GM18520 (cell line): Measurements from ENCODE around the gene MOV10.
"Not testable (repeated sequence)": the region's sequence is repeated elsewhere in the genome, so short reads cannot be mapped to it uniquely, and the experiment has no call there.

Experiments
- ATAC-seq: cut with Tn5 transposase; IDR thresholded peaks from one replicate; pipeline ENCODE4 v1.9.1; 2021; ENCODE audit not compliant: unreplicated experiment

MOV10 gene, protein sequence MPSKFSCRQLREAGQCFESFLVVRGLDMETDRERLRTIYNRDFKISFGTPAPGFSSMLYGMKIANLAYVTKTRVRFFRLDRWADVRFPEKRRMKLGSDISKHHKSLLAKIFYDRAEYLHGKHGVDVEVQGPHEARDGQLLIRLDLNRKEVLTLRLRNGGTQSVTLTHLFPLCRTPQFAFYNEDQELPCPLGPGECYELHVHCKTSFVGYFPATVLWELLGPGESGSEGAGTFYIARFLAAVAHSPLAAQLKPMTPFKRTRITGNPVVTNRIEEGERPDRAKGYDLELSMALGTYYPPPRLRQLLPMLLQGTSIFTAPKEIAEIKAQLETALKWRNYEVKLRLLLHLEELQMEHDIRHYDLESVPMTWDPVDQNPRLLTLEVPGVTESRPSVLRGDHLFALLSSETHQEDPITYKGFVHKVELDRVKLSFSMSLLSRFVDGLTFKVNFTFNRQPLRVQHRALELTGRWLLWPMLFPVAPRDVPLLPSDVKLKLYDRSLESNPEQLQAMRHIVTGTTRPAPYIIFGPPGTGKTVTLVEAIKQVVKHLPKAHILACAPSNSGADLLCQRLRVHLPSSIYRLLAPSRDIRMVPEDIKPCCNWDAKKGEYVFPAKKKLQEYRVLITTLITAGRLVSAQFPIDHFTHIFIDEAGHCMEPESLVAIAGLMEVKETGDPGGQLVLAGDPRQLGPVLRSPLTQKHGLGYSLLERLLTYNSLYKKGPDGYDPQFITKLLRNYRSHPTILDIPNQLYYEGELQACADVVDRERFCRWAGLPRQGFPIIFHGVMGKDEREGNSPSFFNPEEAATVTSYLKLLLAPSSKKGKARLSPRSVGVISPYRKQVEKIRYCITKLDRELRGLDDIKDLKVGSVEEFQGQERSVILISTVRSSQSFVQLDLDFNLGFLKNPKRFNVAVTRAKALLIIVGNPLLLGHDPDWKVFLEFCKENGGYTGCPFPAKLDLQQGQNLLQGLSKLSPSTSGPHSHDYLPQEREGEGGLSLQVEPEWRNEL

GRCh38 chr1:112674440-112674985, at the start of gene MOV10:
Gene MOV10, plus strand, starts transcription at chr1:112674659. Its CDS starts 254 bp downstream, at chr1:112674913.
- ATAC-seq = no peak

DNA sequence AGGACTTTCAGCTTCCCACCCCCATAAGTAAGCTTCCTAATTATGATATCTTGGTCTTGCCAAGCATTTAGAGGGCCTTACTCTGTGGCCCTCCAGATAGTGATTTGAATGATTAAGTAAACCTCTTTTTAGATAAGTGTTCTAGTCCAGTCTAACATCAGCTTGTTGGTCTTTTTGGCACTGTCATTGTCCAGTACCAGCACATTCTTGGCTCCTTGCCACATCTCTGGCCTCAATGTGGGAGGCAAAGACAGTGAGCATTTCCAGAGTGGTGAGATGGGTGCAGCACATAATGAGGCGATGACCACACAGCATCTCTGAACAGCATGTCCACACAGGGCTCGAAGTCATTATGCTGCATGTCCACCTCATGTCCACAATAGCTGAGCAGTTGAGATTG, 48.8 kb upstream of the MOV10 start:
- no peak for ATAC-seq

DNA sequence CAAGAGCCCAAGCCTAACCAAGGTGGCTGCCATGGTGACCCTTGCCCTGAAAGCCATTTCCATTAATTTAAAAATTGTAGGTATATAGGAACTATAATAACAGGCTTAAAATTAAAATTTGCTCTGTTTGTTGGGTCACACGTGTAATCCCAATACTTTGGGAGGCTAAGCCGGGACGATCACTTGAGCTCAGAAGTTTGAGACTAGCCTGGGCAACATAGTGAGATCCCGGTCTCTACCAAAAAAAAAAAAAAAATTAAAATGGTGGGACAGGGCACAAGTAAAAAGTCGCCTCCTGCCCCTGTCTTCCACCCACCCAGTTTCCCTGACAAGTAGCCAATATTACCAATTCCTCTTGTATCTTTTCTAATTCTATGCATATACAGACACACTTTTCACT, 48.3 kb upstream of the MOV10 start:
- no peak for ATAC-seq

GRCh38 chr1:112626887-112627286, 47.6 kb upstream of the MOV10 start:
- no peak for ATAC-seq

- ATAC-seq = no peak
Measured at GRCh38 chr1:112628516-112628915, 45.9 kb upstream of the MOV10 start.

GRCh38 chr1:112629256-112629655, 45.2 kb upstream of the MOV10 start:
- no peak for ATAC-seq

- no peak for ATAC-seq
Measured at GRCh38 chr1:112633628-112634027, 40.8 kb upstream of the MOV10 start.

DNA sequence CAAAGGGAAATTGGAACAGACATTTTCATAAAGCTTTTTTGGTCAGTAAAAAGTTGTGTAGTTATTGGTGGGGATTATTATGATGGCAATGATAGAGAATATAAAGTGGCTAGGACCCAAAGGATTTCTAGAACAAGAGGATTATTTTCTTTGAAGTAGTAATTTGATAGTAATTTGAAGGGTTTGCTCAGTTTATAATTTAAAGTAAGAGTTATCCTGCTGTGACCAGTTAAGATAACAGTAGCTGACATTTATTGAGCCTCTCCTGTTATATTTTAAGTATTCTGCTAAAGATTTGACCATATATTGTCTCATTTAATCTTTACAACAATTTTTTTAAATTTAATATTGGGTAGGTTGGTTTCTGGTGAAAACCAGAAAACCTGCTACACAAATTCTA, 40.1 kb upstream of the MOV10 start:
- ATAC-seq = no peak

DNA sequence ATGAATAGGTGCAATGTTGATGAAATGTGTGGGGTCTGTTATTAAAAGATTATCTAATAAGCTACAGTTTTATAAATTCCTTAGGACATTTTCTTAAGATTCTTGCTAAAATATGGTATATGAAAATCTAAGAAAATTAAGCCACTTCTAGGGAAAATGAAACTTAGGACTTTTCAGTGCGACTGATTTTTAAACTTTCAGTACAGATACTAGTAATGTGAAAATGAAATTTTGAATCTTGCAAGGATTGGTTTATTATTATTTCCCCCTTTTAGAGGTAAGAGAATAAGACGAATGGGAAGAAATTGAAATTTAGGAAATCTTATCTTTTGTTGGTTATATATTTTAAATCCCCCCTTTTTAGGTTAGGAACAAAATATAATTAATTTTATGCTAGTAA, 38.4 kb upstream of the MOV10 start:
- ATAC-seq = no peak

- no peak for ATAC-seq
Measured at GRCh38 chr1:112636597-112637253, 37.7 kb upstream of the MOV10 start.

- no peak for ATAC-seq
Measured at GRCh38 chr1:112637254-112638109, 37.0 kb upstream of the MOV10 start.

DNA sequence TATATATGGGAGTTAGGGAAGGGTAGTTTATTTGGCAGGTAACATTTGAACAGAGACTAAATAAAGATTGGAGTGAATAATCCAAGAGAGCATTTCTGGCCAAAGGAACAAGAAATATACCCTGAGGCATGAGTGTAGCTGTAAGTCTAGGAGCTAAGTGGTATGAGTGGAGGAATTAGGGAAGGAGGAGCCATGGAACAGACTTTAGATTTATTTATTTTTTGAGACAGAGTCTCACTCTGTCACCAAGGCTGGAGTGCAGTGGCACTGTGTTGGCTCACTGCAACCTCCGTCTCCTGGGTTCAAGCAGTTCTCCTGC, 36.4 kb upstream of the MOV10 start:
- no peak for ATAC-seq

DNA sequence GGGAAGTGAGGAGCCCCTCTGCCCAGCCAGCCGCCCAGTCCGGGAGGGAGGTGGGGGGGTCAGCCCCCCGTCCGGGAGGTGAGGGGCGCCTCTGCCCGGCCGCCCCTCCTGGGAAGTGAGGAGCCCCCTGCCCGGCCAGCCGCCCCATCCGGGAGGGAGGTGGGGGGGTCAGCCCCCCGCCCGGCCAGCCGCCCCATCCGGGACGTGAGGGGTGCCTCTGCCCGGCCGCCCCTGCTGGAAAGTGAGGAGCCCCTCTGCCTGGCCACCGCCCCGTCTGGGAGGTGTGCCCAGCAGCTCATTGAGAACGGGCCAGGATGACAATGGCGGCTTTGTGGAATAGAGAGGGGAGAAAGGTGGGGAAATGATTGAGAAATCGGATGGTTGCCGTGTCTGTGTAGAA, 34.0 kb upstream of the MOV10 start:
- ATAC-seq = not testable (repeated sequence)

DNA sequence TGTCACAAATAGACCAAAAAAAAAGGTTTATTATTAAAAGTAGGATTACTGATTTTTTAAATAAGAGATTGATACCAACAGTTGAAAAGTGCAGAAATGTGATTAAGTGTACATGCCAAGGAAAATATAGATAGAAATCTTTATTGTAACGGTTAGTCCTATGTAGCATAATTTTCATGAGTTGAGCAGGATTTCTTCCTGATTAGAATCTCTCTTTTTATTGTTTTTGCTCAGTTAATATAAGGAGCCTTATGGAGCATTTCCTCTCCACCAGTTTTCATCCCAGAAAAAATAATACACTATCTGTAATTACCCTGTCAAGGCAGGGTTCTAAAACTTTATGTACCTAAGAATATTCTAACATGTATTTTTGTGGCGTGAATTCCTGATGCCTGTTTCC, 31.4 kb upstream of the MOV10 start:
- ATAC-seq = no peak

DNA sequence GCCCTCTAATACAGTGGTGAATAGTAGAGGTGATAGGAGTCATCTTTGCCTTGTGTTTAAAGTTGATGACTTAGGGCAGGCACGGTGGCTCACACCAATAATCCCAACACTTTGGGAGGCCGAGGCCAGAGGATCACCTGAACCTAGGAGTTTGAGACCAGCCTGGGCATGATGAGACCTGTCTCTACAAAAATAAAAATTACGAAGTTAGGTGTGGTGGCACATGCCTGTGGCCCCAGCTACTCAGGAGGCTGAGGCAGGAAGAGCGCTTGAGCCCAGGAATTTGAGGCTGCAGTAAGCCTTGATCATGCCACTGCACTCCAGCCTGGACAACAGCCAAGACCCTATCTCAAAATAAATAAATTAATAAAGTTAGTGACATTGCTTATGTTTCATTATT, 28.2 kb upstream of the MOV10 start:
- no peak for ATAC-seq

DNA sequence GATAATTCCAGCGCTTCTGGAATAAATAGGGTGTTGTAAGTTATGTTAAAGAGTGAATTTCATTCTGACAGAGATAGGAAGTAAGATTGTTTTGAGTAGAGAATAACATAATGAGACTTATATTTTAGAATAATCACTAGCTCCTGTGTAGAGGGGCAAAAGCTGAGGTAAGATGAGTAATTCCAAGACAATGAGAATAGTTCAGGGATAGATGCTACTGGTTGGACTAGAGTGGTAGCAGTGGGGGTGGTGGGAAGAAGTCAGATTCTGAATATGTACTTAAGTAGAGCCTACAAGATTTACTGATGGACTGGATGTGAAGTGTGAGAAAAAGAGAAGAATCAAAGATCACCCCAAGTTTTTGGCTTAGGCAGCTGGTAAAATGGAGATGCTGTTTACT, 23.3 kb upstream of the MOV10 start:
- ATAC-seq = no peak

DNA sequence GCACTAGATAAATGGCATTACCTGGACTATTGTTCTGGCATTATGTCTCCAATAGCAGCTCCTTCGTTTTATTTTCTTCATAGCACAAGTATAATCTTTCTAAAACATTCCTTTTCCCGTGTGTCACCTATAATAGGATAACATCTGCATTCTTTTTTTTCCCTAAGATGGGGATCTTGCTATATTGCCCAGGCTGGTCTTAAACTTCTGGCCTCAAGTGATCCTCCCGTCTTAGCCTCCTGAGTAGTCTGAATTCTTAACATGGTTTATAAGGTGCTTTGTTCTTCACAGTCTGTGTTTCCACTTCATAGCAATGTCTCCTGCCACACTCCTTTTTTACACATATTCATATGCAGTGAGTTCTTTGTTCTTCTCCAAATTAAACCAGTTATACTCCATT, 8.6 kb upstream of the MOV10 start:
- no peak for ATAC-seq

DNA sequence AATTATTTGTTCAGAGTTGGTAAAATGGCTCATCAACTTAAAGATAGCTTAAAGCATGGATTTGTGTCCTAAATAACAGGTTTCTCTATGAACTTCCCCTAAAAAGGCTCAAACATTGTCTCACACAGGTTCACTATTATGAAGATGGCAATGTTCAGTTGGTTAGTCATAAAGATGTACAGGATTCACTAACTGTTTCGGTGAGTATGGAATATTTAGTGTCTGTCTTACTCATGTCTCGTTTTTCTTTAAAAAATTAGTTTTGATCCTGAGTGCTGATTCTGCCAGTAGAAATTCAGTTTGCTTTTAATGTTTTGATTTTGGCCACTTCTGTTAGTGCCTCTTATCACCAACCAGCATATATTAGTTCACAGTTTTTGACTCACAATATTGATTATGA, 7.5 kb upstream of the MOV10 start:
- no peak for ATAC-seq

- no peak for ATAC-seq
Measured at GRCh38 chr1:112672009-112672408, 2.5 kb upstream of the MOV10 start.

DNA sequence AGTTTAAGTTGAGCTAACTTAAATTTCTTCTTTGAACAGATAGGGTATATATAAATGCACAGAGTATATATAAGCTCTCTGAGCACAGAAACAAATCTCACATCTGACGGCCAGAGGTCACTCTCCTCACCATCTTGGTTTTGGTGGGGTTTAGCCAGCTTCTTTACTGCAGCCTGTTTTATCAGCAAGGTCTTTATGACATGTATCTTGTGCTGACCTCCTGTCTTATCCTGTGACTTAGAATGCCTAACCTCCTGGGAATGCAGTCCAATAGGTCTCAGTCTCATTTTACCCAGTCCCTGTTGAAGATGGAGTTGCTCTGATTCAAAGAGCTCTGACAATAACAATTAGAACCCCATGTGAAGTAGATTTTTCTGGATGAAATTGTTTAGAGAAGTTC, 1.6 kb upstream of the MOV10 start:
- ATAC-seq = no peak
